ENCODE data around the gene HTT. TPM values are rescaled to one million over a fixed set of nuclear protein-coding genes. Genes with fewer than 3 reads are reported as not detected.

Gene HTT
- total RNA-seq, 4 donors from 2014 or later = 37.6 to 78.7 (median 56.3) TPM

- DNase-seq (ENCODE audit: low spot score) (no peak), ATAC-seq (ENCODE audit: low FRiP score) (no peak)
- no peak for TF ChIP-seq CTCF (IDR thresholded peaks at IDR 0.05)
Measured at GRCh38 chr4:3207531-3208037, 133.1 kb downstream of the HTT start.

GRCh38 chr4:3208826-3209225 lies 134.3 kb downstream of the HTT start:
- DNase-seq (ENCODE audit: low spot score) = no peak
- TF ChIP-seq CTCF (IDR thresholded peaks at IDR 0.05) = no peak
- ATAC-seq (ENCODE audit: low FRiP score) = no peak

GRCh38 chr4:3209551-3210325 lies 135.3 kb downstream of the HTT start:
- DNase-seq (ENCODE audit: low spot score) (no peak), ATAC-seq (ENCODE audit: low FRiP score) (no peak)
- no peak for TF ChIP-seq CTCF (IDR thresholded peaks at IDR 0.05)

GRCh38 chr4:3210467-3210866 lies 136.0 kb downstream of the HTT start:
- no peak for TF ChIP-seq CTCF (IDR thresholded peaks at IDR 0.05)
- ATAC-seq (ENCODE audit: low FRiP score) = no peak
- DNase-seq (ENCODE audit: low spot score) = peak; percentile 1

DNA sequence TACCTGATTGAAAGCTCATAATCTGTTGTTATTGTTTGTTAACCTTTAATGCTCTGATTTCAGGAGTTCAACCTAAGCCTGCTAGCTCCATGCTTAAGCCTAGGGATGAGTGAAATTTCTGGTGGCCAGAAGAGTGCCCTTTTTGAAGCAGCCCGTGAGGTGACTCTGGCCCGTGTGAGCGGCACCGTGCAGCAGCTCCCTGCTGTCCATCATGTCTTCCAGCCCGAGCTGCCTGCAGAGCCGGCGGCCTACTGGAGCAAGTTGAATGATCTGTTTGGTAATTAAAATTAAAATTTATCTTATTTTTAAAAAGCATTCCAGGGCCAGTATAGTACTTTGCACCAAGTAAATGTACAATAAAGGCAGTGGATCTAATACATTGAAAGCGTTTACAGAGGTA lies 137.4 kb downstream of the HTT start:
- TF ChIP-seq CTCF (IDR thresholded peaks at IDR 0.05) = no peak
- ATAC-seq (ENCODE audit: low FRiP score) = no peak
- no peak for DNase-seq (ENCODE audit: low spot score)

DNA sequence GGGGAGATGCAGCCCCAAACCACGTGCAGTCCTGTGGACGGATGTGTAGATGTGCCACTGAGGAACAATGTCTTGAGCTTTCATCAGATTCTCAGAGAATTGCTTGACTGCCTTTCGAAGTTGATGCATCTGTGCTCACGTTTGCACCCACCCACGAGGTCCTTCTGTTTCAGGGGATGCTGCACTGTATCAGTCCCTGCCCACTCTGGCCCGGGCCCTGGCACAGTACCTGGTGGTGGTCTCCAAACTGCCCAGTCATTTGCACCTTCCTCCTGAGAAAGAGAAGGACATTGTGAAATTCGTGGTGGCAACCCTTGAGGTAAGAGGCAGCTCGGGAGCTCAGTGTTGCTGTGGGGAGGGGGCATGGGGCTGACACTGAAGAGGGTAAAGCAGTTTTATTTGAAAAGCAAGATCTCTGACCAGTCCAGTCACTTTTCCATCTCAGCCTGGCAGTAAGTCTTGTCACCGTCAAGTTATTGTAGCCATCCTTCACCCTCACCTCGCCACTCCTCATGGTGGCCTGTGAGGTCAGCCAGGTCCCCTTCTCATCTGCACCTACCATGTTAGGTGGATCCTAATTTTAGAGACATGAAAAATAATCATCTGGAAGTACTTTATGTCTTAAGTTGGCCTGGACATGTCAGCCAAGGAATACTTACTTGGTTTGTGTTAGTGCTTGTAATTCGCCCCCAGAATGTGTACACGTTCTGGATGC lies 138.1 kb downstream of the HTT start:
- no peak for DNase-seq (ENCODE audit: low spot score)
- no peak for TF ChIP-seq CTCF (IDR thresholded peaks at IDR 0.05)
- no peak for ATAC-seq (ENCODE audit: low FRiP score)

- DNase-seq (ENCODE audit: low spot score) = no peak
- TF ChIP-seq CTCF (IDR thresholded peaks at IDR 0.05) = no peak
- ATAC-seq (ENCODE audit: low FRiP score) = no peak
Measured at GRCh38 chr4:3213106-3213425, 138.6 kb downstream of the HTT start.

Measured in omental fat pad (tissue), 4 donors.